ENCODE data around the gene HECTD4.

DNA sequence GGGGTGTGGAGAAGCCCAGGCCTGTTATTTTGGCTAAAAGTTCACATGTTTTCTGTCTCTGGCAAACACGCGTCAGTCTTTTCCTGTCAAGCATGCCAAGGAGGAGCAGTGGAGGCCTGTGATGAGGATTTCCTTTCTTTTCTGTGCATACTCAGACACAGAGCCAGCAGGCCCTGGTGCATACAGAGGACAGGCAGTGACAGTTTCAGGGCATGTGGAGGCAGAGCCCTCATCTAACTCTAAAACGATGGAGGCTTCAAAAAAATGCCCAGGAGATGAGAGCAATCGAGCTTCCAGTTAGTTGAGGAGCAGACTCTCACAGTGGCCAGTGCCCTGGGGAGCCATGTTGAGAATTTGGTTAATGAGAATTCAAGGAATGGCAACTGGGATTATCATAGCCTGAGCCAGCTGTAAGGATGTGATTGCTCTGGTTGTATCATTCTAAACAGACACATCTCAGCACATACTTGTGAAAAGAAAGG is 190.3 kb downstream of the HECTD4 start:
- no peak for TF ChIP-seq CTCF (IDR thresholded peaks at IDR 0.05)
- no peak for TF ChIP-seq POLR2A (IDR thresholded peaks at IDR 0.05)
